IPS-15b (cell line): ENCODE results near the gene CR1L.
"Not testable (repeated sequence)": the region's sequence is repeated elsewhere in the genome, so short reads cannot be mapped to it uniquely, and the experiment has no call there.

Experiments
- H3K27me3 ChIP-seq: one replicate; pipeline ENCODE4 v1.6.1; 2013; ENCODE audit warnings: low read length; ENCODE audit not compliant: control insufficient read depth, insufficient read depth
- H3K36me3 ChIP-seq: one replicate; pipeline ENCODE4 v1.6.1; 2013; ENCODE audit warnings: low read length; ENCODE audit not compliant: control insufficient read depth, insufficient read depth
- H3K4me1 ChIP-seq: one replicate; pipeline ENCODE4 v1.6.1; 2013; ENCODE audit warnings: mild to moderate bottlenecking, low read length; ENCODE audit not compliant: control insufficient read depth, insufficient read depth
- H3K4me3 ChIP-seq: one replicate; pipeline ENCODE4 v1.5.1; 2013; ENCODE audit warnings: low read depth, low read length
- H3K9ac ChIP-seq: one replicate; pipeline ENCODE4 v1.6.1; 2013; ENCODE audit warnings: low read depth, mild to moderate bottlenecking, low read length
- H3K9me3 ChIP-seq: one replicate; pipeline ENCODE4 v1.6.1; 2013; ENCODE audit warnings: mild to moderate bottlenecking, low read length; ENCODE audit not compliant: control insufficient read depth, insufficient read depth

Gene CR1L

GRCh38 chr1:207752456-207752998 is 107.6 kb downstream of the CR1L start:
- no peaks in the 10 kb centered on the region for H3K27me3 ChIP-seq
- peaks cover 32% of the 10 kb centered on the region for H3K4me1 ChIP-seq
- H3K36me3 ChIP-seq, result no peaks in the 10 kb centered on the region
- H3K4me3 ChIP-seq, result peak overlapping the region; percentile 99
- H3K9me3 ChIP-seq, result no peaks in the 10 kb centered on the region
- H3K9ac ChIP-seq, result peak overlapping the region; percentile 97

GRCh38 chr1:207753611-207754010 is 108.7 kb downstream of the CR1L start:
- Histone ChIP-seq H3K9me3 (no peaks in the 10 kb centered on the region), H3K4me1 (peaks cover 25% of the 10 kb centered on the region), H3K36me3 (no peaks in the 10 kb centered on the region), H3K27me3 (no peaks in the 10 kb centered on the region), H3K9ac (no peak overlapping the region), H3K4me3 (peak overlapping the region; percentile 99)

- H3K9ac ChIP-seq, result no peak overlapping the region
- H3K27me3 ChIP-seq, result no peaks in the 10 kb centered on the region
- no peaks in the 10 kb centered on the region for H3K36me3 ChIP-seq
- H3K9me3 ChIP-seq, result no peaks in the 10 kb centered on the region
- peaks cover 21% of the 10 kb centered on the region for H3K4me1 ChIP-seq
- peak overlapping the region; percentile 99 for H3K4me3 ChIP-seq
Measured at GRCh38 chr1:207754011-207754410, 109.1 kb downstream of the CR1L start.

- H3K27me3 ChIP-seq, result no peaks in the 10 kb centered on the region
- peaks cover 21% of the 10 kb centered on the region for H3K4me1 ChIP-seq
- no peaks in the 10 kb centered on the region for H3K9me3 ChIP-seq
- no peak overlapping the region for H3K4me3 ChIP-seq
- H3K36me3 ChIP-seq, result no peaks in the 10 kb centered on the region
- H3K9ac ChIP-seq, result peak overlapping the region; percentile 0
Measured at GRCh38 chr1:207754974-207755700, 110.2 kb downstream of the CR1L start.

GRCh38 chr1:207755846-207756693 is 111.1 kb downstream of the CR1L start:
- no peak overlapping the region for H3K9ac ChIP-seq
- peaks cover 3% of the 10 kb centered on the region for H3K36me3 ChIP-seq
- no peaks in the 10 kb centered on the region for H3K27me3 ChIP-seq
- no peaks in the 10 kb centered on the region for H3K9me3 ChIP-seq
- peaks cover 17% of the 10 kb centered on the region for H3K4me1 ChIP-seq
- H3K4me3 ChIP-seq, result no peak overlapping the region

- Histone ChIP-seq H3K9me3 (no peaks in the 10 kb centered on the region), H3K36me3 (peaks cover 18% of the 10 kb centered on the region), H3K4me1 (no peaks in the 10 kb centered on the region), H3K4me3 (no peak overlapping the region), H3K27me3 (no peaks in the 10 kb centered on the region), H3K9ac (no peak overlapping the region)
Measured at GRCh38 chr1:207762622-207763021, 117.7 kb downstream of the CR1L start.

- Histone ChIP-seq H3K4me3 (no peak overlapping the region), H3K9me3 (no peaks in the 10 kb centered on the region), H3K9ac (no peak overlapping the region), H3K27me3 (no peaks in the 10 kb centered on the region), H3K36me3 (peaks cover 18% of the 10 kb centered on the region), H3K4me1 (no peaks in the 10 kb centered on the region)
Measured at GRCh38 chr1:207763091-207763490, 118.2 kb downstream of the CR1L start.

GRCh38 chr1:207763972-207764371 is 119.0 kb downstream of the CR1L start:
- H3K36me3 ChIP-seq, result peaks cover 22% of the 10 kb centered on the region
- no peaks in the 10 kb centered on the region for H3K9me3 ChIP-seq

GRCh38 chr1:207766569-207766968 is 121.6 kb downstream of the CR1L start:
- no peak overlapping the region for H3K4me3 ChIP-seq
- H3K4me1 ChIP-seq, result no peaks in the 10 kb centered on the region
- H3K9me3 ChIP-seq, result no peaks in the 10 kb centered on the region
- H3K27me3 ChIP-seq, result no peaks in the 10 kb centered on the region
- no peak overlapping the region for H3K9ac ChIP-seq
- peaks cover 19% of the 10 kb centered on the region for H3K36me3 ChIP-seq

More at GRCh38 chr1:207763972-207764371, 119.0 kb downstream of the CR1L start:
- Histone ChIP-seq H3K9ac (no peak overlapping the region), H3K27me3 (no peaks in the 10 kb centered on the region), H3K4me3 (no peak overlapping the region), H3K4me1 (no peaks in the 10 kb centered on the region)

GRCh38 chr1:207770514-207770913 is 125.6 kb downstream of the CR1L start:
- H3K27me3 ChIP-seq, H3K9ac ChIP-seq, H3K4me3 ChIP-seq, H3K9me3 ChIP-seq, H3K36me3 ChIP-seq, H3K4me1 ChIP-seq: not testable (repeated sequence)
